ENCODE measurements around the gene HSPA14. TPM values are rescaled to one million over a fixed set of nuclear protein-coding genes. Genes with fewer than 3 reads are reported as not detected.

Gene HSPA14, protein sequence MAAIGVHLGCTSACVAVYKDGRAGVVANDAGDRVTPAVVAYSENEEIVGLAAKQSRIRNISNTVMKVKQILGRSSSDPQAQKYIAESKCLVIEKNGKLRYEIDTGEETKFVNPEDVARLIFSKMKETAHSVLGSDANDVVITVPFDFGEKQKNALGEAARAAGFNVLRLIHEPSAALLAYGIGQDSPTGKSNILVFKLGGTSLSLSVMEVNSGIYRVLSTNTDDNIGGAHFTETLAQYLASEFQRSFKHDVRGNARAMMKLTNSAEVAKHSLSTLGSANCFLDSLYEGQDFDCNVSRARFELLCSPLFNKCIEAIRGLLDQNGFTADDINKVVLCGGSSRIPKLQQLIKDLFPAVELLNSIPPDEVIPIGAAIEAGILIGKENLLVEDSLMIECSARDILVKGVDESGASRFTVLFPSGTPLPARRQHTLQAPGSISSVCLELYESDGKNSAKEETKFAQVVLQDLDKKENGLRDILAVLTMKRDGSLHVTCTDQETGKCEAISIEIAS
- 10 to 100 TPM; 17.5 to 18.9 TPM for total RNA-seq

DNA sequence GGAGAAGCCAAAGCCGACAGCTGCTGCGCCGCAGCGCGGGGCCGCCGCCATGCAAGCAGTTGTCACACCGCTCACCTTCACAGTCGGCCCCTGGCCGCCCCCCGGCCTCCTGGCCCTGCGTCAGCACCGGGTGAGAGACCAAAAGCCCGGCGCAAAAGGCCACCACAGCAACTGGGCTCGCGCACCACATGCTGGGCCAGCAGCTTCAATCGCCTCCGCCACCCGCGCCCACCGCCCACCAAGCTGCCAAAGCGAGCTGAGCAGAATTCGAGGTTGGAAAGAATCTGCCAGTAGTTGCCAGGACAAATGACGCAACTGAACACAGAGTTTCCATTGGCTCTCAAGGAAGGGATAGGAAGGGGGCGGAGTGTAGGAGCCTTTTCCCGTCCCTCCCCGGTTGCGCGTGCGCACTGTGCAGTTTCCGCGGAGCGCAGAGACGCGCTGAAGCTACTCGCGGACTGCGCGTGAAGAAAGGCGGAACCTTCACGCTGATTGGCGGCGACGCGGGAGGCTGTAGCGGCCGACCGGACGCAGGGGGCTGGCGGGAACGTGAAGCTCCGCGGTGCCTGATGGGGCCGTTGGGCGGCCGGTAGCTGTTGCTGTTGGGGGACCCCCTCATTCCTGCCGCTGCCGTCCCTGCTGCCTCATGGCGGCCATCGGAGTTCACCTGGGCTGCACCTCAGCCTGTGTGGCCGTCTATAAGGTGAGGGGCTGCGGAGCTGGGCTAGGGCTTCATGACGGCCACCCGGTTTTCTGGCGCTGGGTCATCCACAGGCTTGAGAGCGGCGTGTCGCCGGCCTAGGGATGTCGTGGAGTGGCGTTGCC lies at the start of gene HSPA14, which contains the start of the genes CDNF and MSANTD7:
Gene HSPA14 (plus strand): TSS at position 550 of the 825 bp plus-strand sequence. CDS start 97 bp downstream, at position 647.
Gene CDNF (minus strand): TSS at position 281 of the 825 bp plus-strand sequence. CDS start 91 bp downstream, at position 190.
Gene MSANTD7 (plus strand): TSS at position 550 of the 825 bp plus-strand sequence. CDS start 3,979 bp downstream, outside the sequence.

DNA sequence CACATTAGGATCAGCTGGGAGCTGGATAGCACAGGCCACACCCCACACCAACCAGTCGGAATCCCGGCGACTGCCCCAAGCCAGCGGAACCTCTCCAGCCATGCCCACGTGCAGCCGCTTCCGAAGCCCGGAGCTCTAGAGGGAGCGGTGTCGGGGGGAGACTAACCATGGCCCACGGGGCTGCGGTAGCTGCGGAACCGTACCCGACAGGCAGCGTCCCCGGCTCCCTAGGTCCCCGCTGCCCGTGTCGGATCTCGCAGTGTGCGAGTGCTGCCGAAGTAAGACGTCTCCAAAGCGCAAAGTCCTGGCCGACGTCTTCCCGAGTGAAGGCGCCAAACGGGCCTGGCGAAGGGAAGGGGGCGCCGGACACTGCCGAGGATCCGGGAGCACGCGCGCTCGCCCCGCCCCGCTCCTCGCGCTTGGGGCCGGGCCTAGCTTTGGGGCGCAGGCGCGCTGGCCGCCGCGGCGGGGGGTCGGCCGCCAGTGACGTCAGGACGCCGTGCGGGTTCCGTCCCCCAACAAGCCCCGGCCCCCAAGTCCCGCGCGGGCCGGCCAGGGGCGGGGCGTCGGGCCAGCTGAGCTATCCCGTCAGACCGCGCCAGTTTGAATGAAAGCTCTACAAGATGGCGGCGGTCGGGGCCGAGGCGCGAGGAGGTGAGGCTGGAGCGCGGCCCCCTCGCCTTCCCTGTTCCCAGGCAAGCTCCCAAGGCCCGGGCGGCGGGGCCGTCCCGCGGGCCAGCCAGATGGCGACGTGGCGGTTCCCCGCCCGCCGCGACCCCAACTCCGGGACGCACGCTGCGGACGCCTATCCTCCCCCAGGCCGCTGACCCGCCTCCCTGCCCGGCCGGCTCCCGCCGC lies 40.4 kb downstream of the HSPA14 start, which contains the start of gene SUV39H2:
Gene SUV39H2 (plus strand): TSS at position 601 of the 858 bp plus-strand sequence. CDS start 23 bp downstream, at position 624.

Other genes starting within 250 kb of the HSPA14 start
- 100 to 1,000 TPM; 189 to 195 TPM for gene FAM107B, start 63.4 kb upstream of the HSPA14 start, total RNA-seq
- gene CDNF, start 269 bp upstream of the HSPA14 start, total RNA-seq: 1 to 10 TPM in 1 of 2 experiments, under 1 TPM in 1; 0.65 to 1.8 TPM
- gene MSANTD7, start within 50 bp of the HSPA14 start, total RNA-seq: 10 to 100 TPM; 16.5 to 17.9 TPM
- gene SUV39H2, start 40.6 kb downstream of the HSPA14 start, total RNA-seq: 10 to 100 TPM; 18.0 to 22.9 TPM
- gene DCLRE1C, start 115.8 kb downstream of the HSPA14 start, total RNA-seq: 10 to 100 TPM; 40.3 to 45.7 TPM
- under 1 TPM in 1 of 2 experiments, not detected in 1; 0.58 TPM for gene MEIG1, start 121.1 kb downstream of the HSPA14 start, total RNA-seq
- gene OLAH, start 205.6 kb downstream of the HSPA14 start, total RNA-seq: 1 to 10 TPM; 9.0 to 9.9 TPM

Measured in activated naive CD4-positive, alpha-beta T cell treated with anti-CD3 and anti-CD28 coated beads, Interleukin-2, amount 10 ng/mL, durations not matched to agents 5 hours and 36 hours (primary cell).